Adipose tissue (tissue), 3 donors: ENCODE results near the gene CLDN7. TPM values are rescaled to one million over a fixed set of nuclear protein-coding genes. Genes with fewer than 3 reads are reported as not detected.

ENCODE experiments used
- H3K27ac ChIP-seq: one replicate; pipeline ENCODE4 v1.5.1; 2013; ENCODE audit warnings: low read depth, low read length
- WGBS, 3 donors: extraction: QIAGEN DNeasy Blood & Tissue Kit; methylation state at CpG; one replicate each; pipeline ENCODE4 v1.1.7; 2013; 5-methylcytosine and 5-hydroxymethylcytosine counted together
- polyA plus RNA-seq, 3 donors: library from polyadenylated mRNA; stranded (reverse); fragments of 200-250 nt; gene quantifications; one replicate each; pipeline ENCODE4 v1.2.3, GENCODE V29; 2013
- donor health status: healthy with polysubstance abuse.
- donor health status: Bipolar disorder and iron deficiency.
- donor health status: healthy.

The CLDN7 gene
- polyA plus RNA-seq, 3 donors, result 4.8 to 88.9 (median 6.7) TPM

DNA sequence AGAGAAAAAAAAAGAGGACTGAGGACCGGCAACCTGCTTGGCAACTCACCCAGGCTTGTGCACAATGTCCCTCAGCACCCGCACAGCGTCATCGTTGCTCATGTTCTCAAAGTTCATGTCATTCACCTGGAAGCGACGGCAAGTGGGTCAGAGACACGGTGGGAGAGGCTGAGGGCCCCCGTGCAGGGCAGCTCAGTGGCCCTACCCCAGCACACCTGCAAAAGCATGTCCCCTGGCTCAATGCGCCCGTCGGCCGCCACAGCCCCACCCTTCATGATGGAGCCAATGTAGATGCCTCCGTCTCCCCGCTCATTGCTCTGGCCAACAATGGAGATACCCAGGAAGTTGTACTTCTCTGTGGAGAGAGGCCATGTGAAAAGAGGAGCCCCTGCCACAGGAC is 33.4 kb downstream of the CLDN7 start:
- 91 to 97% (median 92%) methylated on average over 14 of the region's 14 CpGs for WGBS, 3 donors

GRCh38 chr17:7226721-7227710 is 35.3 kb downstream of the CLDN7 start:
- 89 to 94% (median 90%) methylated on average over 31 of the region's 31 CpGs for WGBS, 3 donors
- no peak overlapping the region for H3K27ac ChIP-seq

More for the DNA sequence above, 33.4 kb downstream of the CLDN7 start:
- no peak overlapping the region for H3K27ac ChIP-seq

- H3K27ac ChIP-seq, result no peak overlapping the region
- 82 to 86% (median 86%) methylated on average over 16 to 21 of the region's 21 CpGs for WGBS, 3 donors
Observed at GRCh38 chr17:7225711-7226331, 36.5 kb downstream of the CLDN7 start.

DNA sequence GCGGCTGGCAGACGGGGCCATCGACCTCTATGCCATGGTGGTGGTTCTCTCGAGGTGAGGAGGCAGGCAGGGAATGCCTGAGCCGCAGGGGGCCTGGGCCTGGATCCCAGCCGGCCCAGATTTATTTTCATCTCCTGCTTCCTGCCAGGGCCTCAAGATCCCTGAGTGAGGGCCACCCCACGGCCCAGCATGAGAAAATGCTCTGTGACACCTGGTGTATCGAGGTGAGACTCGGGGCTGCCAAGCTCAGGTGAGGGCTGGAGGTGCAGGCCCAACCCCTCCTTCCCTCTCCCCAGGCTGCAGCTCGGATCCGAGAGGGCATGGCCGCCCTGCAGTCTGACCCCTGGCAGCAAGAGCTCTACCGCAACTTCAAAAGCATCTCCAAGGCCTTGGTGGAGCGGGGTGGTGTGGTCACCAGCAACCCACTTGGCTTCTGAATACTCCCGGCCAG is 37.6 kb downstream of the CLDN7 start:
- no peak overlapping the region for H3K27ac ChIP-seq
- WGBS, 3 donors, result 63 to 75% (median 71%) methylated on average over 14 to 15 of the region's 15 CpGs

DNA sequence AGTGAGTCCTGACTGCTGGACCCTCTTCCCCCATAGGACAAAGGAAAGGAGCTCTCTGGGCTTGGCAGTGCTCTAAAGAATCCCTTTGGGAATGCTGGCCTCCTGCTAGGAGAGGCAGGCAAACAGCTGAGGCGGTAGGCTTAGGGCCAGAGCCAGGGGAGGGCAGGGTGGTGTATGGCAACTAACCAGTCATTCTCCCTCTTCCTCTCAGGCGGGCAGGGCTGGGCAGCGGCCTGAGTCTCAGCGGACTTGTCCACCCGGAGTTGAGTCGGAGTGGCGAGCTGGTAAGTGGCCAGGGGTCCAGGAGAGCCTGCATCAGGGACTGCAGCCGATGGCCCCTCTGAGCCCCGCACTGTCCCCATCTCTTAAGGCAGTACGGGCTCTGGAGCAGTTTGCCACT is 38.2 kb downstream of the CLDN7 start:
- WGBS, 3 donors, result 73 to 83% (median 80%) methylated on average over 9 to 10 of the region's 10 CpGs
- H3K27ac ChIP-seq, result no peak overlapping the region

DNA sequence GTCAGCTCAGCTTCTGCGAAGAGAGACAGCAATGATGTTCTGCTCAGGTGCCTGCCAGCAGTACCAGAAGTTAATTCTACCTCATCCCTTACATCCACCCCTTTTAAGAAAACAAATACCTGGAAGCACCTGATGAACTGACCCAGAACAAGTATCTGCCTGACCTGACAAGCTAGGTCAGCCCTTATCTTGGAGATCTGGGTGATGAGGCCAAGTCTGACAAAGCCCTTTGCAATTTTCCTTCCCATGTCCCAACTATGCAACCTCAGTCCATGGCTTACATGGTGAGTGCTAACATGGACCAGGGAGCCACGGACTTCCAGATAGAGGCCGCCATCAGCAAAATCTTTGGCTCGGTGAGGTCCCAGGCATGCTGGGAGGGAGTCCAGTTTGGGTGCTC is 38.9 kb downstream of the CLDN7 start:
- WGBS, 3 donors, result 84 to 86% (median 86%) methylated on average over 4 of the region's 4 CpGs
- no peak overlapping the region for H3K27ac ChIP-seq

GRCh38 chr17:7222972-7223292 is 39.3 kb downstream of the CLDN7 start:
- WGBS, 3 donors, result 78 to 80% (median 79%) methylated on average over 7 of the region's 7 CpGs
- H3K27ac ChIP-seq, result no peak overlapping the region

DNA sequence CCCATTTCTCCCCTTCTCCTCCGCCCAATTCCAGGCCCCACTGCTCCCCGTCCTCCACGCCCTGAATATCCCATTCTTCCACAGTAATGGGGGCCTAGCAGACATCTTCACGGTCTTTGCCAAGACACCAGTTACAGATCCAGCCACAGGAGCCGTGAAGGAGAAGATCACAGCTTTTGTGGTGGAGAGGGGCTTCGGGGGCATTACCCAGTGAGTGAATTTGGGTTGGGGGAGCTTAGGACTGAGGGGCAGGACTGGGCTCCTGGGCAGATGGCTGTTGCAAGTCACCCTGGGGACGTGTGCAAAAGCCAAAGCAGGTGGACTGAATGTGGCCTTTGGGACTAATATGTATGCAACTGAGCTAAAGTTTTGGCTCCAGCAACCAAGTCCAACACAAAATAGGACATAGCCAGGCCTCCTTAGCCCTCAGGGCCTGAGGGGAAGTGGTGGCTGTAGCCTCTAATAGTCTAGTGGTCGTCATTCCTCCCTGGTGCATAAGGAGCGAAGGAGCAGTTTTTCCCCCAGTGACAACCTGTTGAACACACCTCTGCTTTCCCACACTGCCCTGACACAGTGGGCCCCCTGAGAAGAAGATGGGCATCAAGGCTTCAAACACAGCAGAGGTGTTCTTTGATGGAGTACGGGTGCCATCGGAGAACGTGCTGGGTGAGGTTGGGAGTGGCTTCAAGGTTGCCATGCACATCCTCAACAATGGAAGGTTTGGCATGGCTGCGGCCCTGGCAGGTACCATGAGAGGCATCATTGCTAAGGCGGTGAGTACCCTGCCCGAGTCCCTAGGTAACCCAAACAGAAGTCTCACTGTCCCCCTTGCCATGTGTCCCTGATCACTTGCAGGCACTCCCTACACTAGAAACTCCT is 39.9 kb downstream of the CLDN7 start:
- WGBS, 3 donors, result 72 to 83% (median 79%) methylated on average over 15 of the region's 15 CpGs
- H3K27ac ChIP-seq, result no peak overlapping the region

GRCh38 chr17:7221278-7222092 is 40.8 kb downstream of the CLDN7 start:
- 47 to 69% (median 64%) methylated on average over 10 of the region's 10 CpGs for WGBS, 3 donors
- no peak overlapping the region for H3K27ac ChIP-seq

DNA sequence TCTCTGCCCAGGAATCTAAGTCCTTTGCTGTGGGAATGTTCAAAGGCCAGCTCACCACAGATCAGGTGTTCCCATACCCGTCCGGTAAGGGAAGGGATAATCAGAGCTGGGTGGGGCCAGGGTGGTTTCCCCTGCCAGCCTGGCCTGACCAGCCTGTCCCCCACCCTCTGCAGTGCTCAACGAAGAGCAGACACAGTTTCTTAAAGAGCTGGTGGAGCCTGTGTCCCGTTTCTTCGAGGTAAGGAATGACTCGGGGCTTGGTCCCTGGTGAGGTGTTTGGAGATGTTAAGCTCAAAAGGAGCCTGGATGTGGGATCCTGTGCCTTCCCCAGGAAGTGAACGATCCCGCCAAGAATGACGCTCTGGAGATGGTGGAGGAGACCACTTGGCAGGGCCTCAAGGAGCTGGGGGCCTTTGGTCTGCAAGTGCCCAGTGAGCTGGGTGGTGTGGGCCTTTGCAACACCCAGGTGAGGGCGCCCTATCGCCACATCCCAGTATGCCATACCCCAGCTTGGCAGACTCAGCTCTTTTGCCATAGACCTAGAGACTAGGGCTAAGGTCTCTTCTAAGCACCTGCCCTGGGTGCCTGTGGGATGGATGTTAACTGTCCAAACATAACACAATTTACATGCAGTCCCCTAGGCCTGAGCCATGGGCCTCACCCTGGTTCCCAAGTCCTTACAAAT is 41.5 kb downstream of the CLDN7 start:
- no peak overlapping the region for H3K27ac ChIP-seq
- 13 to 26% (median 19%) methylated on average over 11 of the region's 11 CpGs for WGBS, 3 donors

DNA sequence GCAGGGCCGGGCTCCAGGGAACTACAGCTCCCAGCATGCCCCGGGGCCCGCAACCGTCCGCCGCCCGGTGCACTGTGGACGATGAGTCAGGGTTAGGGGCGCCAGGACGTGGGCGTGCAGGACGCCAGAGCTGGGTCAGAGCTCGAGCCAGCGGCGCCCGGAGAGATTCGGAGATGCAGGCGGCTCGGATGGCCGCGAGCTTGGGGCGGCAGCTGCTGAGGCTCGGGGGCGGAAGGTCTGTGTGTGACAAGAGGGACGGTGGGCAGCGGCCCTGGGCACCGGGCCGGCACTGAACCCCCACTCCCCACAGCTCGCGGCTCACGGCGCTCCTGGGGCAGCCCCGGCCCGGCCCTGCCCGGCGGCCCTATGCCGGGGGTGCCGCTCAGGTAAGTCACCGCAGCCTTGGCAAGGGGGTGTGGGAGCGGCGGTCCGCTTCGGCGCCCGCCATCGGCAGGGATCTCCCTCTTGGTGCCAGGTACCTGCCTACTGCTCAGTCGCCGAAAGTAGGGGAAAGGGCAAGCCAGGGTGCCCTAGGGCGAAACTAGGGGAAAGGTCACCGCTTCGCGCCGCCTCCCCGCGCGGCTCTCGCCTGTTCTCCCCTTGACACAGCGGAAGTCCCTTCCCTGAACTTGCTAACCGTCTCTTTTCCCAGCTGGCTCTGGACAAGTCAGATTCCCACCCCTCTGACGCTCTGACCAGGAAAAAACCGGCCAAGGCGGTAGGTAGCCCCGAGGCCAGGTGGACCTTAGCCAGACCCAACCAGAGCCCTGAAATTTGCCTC is 42.3 kb downstream of the CLDN7 start, which contains the start of the genes ACADVL and DLG4:
Gene ACADVL, plus strand, starts transcription at position 127 of the 781 bp plus-strand sequence. Its CDS starts 47 bp downstream, at position 174.
Gene DLG4, minus strand, starts transcription at position 25 of the 781 bp plus-strand sequence.
- WGBS, 3 donors, result 0% methylated on average over 55 to 63 of the region's 63 CpGs
- peak within 1 kb of the TSS; percentile 44 for H3K27ac ChIP-seq

GRCh38 chr17:7219229-7219811 is 43.0 kb downstream of the CLDN7 start:
- no peak overlapping the region for H3K27ac ChIP-seq
- 14 to 20% (median 14%) methylated on average over 12 of the region's 12 CpGs for WGBS, 3 donors

- 74 to 77% (median 75%) methylated on average over 6 of the region's 6 CpGs for WGBS, 3 donors
- no peak overlapping the region for H3K27ac ChIP-seq
Observed at GRCh38 chr17:7218758-7219157, 43.5 kb downstream of the CLDN7 start.

- no peak overlapping the region for H3K27ac ChIP-seq
- WGBS, 3 donors, result 64 to 68% (median 67%) methylated on average over 6 of the region's 6 CpGs
Observed at GRCh38 chr17:7218166-7218565, 44.1 kb downstream of the CLDN7 start.

- WGBS, 3 donors, result 2 to 5% (median 2%) methylated on average over 24 to 32 of the region's 32 CpGs
- H3K27ac ChIP-seq, result no peak overlapping the region
Observed at GRCh38 chr17:7217113-7217987, 44.9 kb downstream of the CLDN7 start.
